ENCODE results near the gene OR10V1.

OR10V1 gene

DNA sequence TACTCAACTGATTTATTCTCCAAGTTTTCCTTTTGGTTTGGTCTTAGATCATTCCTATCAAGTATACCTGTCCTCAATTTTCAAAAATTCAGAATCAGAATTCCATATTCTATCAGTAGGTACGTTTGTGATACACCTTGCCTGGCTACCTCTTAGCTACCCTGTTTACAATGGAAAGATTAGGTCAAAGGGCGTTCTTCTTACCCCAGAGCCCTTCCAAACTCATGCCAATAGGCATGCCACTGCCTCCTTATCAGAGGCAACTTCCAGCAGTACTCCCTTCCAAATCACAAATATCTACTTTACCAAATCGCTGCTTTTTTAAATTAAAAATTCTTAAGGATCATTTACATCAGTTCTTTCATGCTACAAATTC lies 45.8 kb downstream of the OR10V1 start:
- DNase-seq, result no peak

DNA sequence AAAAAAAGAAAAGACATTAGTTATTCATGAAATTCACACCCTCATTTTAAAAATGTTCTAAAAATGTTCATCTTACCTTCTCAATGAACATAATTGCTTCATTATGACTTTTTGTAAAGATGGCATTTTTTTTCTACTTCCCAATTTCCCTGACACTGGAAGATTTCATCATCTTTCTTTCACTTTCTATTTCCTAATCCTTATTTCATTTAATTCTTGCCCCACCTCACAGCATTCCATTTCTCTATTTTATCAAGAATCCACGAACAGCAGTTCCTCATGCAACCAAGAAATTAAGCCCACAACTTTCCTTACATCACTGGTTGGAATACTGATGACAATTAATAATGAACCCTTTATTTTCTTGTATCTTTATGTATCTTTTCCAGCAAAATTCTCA lies 46.7 kb downstream of the OR10V1 start:
- no peak for DNase-seq

Measured in right forelimb (tissue), 1 donor.